GM12872 (cell line): ENCODE results near the gene FXYD7.
A peak's percentile ranks its signal among the peaks of the same experiment; 100 is the strongest.

Experiments
- CTCF ChIP-seq: IDR thresholded peaks from 3 replicates; pipeline ENCODE4 v1.5.1; 2011; ENCODE audit warnings: low read depth, mild to moderate bottlenecking, low read length, moderate library complexity; ENCODE audit not compliant: insufficient read depth

The FXYD7 gene

GRCh38 chr19:35106898-35107541 lies 36.0 kb upstream of the FXYD7 start:
- TF ChIP-seq CTCF, result no peak

GRCh38 chr19:35107545-35107944 lies 35.5 kb upstream of the FXYD7 start:
- TF ChIP-seq CTCF, result no peak

GRCh38 chr19:35108730-35109129 lies 34.3 kb upstream of the FXYD7 start:
- TF ChIP-seq CTCF, result no peak

- no peak for TF ChIP-seq CTCF
Measured at GRCh38 chr19:35109395-35110112, 33.5 kb upstream of the FXYD7 start.

- no peak for TF ChIP-seq CTCF
Measured at GRCh38 chr19:35110974-35111373, 32.1 kb upstream of the FXYD7 start.

- no peak for TF ChIP-seq CTCF
Measured at GRCh38 chr19:35112995-35113688, 29.9 kb upstream of the FXYD7 start.

GRCh38 chr19:35114353-35115176 lies 28.5 kb upstream of the FXYD7 start:
- peak; percentile 99 for TF ChIP-seq CTCF
